GM10266 (cell line): Measurements from ENCODE around the gene HDAC4.

Source experiments
- DNase-seq: peaks from one replicate; pipeline ENCODE4 v3.0.0; 2012; ENCODE audit errors: extremely low spot score
- CTCF ChIP-seq: IDR thresholded peaks from 2 replicates; pipeline ENCODE4 v1.5.1; 2012; ENCODE audit warnings: mild to moderate bottlenecking, low read depth; ENCODE audit not compliant: control insufficient read depth, insufficient read depth; ENCODE audit errors: missing control alignments

HDAC4 gene

GRCh38 chr2:239224199-239224570 is 176.6 kb downstream of the HDAC4 start:
- no peak for DNase-seq
- no peak for TF ChIP-seq CTCF

GRCh38 chr2:239223310-239224198 is 177.3 kb downstream of the HDAC4 start:
- TF ChIP-seq CTCF = no peak
- DNase-seq = no peak

- TF ChIP-seq CTCF = no peak
- no peak for DNase-seq
These were observed 178.0 kb downstream of the HDAC4 start for GRCh38 chr2:239222706-239223309.

GRCh38 chr2:239222312-239222660 is 178.5 kb downstream of the HDAC4 start:
- no peak for DNase-seq

GRCh38 chr2:239220981-239221396 is 179.8 kb downstream of the HDAC4 start:
- no peak for TF ChIP-seq CTCF
- DNase-seq = no peak

More at GRCh38 chr2:239222312-239222660, 178.5 kb downstream of the HDAC4 start:
- TF ChIP-seq CTCF = no peak

- DNase-seq = no peak
- TF ChIP-seq CTCF = no peak
These were observed 180.5 kb downstream of the HDAC4 start for GRCh38 chr2:239220341-239220740.
